HCT116 (cell line): Measurements from ENCODE around the gene NCBP3. TPM values are rescaled to one million over a fixed set of nuclear protein-coding genes. Genes with fewer than 3 reads are reported as not detected.

Experiments used
- ATAC-seq: fragments of 200-7000 bp; cut with Tn5 transposase; 2 replicates; pipeline ENCODE4 v1.9.1; 2020; ENCODE audit warnings: mild to moderate bottlenecking, moderate library complexity
- BruUV-seq: library from RNA; stranded (reverse); fragments of 400-500 nt; replicated peaks from 2 replicates; lab custom pipeline; 2021; lab: Mats Ljungman, UMichigan
- CTCF ChIA-PET: fragments of 300-600 bp; sonication (Branson Sonifier 250); formaldehyde crosslinking; loops from one replicate; lab custom pipeline; 2021; ENCODE audit warnings: antibody characterized with exemption; lab: Charles Lee
- POLR2A ChIA-PET: fragments of 300-600, 350-600 bp; sonication (Branson Sonifier 250); formaldehyde crosslinking; loops from one replicate; lab custom pipeline; 2021; ENCODE audit warnings: antibody characterized with exemption; lab: Charles Lee
- RAD21 ChIA-PET, 2 experiments: fragments of 300-600 bp; sonication (Branson Sonifier 250); formaldehyde crosslinking; loops; one replicate each; lab custom pipeline; 2023; ENCODE audit warnings: low total read pairs in 2 of 2; ENCODE audit not compliant: uncharacterized antibody in 2 of 2, unreplicated experiment in 2 of 2, low non-redundant PET in 1 of 2; lab: Charles Lee
- DNase-seq: peaks from one replicate; pipeline ENCODE4 v3.0.0-alpha.2; 2010; ENCODE audit warnings: low read depth, low spot score
- H2AFZ ChIP-seq: fragments of 200-600 bp; shearing (Covaris generic), sonication (generic); 2 replicates; pipeline ENCODE4 v1.6.1; 2017; ENCODE audit warnings: low read depth, mixed run types, mixed read lengths, antibody characterized with exemption, low read length; ENCODE audit not compliant: poor library complexity, severe bottlenecking
- H3K27ac ChIP-seq: 2 replicates; pipeline ENCODE4 v1.5.1; 2012; ENCODE audit warnings: low read depth, low read length
- H3K27me3 ChIP-seq: fragments of 200-600 bp; sonication (generic); 2 replicates; pipeline ENCODE4 v1.6.1; 2016; ENCODE audit warnings: mixed run types, low read length, mixed read lengths; ENCODE audit not compliant: insufficient read depth
- H3K36me3 ChIP-seq, 2 experiments: fragments of 200-500 bp in 1 of 2; fragments of 200-600 bp in 1 of 2; sonication (Bioruptor generic) in 1 of 2; sonication (generic) in 1 of 2; 2 replicates each; pipeline versions ENCODE4 v1.5.1 to v1.6.1; 2014 to 2016; ENCODE audit warnings: low read length in 2 of 2, inconsistent platforms in 1 of 2, mixed read lengths in 1 of 2, mixed run types in 1 of 2; ENCODE audit not compliant: insufficient read depth in 2 of 2, control insufficient read depth in 1 of 2
- H3K4me1 ChIP-seq, 2 experiments: fragments of 200-600 bp in 1 of 2; sonication (generic) in 1 of 2; 2 replicates each; pipeline versions ENCODE4 v1.5.1 to v1.6.1; 2012 to 2017; ENCODE audit warnings: low read length in 2 of 2, inconsistent platforms in 1 of 2, mild to moderate bottlenecking in 1 of 2, mixed read lengths in 1 of 2, mixed run types in 1 of 2, moderate library complexity in 1 of 2; ENCODE audit not compliant: insufficient read depth in 2 of 2, control insufficient read depth in 1 of 2
- H3K4me2 ChIP-seq: fragments of 200-600 bp; sonication (generic); 2 replicates; pipeline ENCODE4 v1.6.1; 2017; ENCODE audit warnings: mixed run types, low read length, mixed read lengths
- H3K4me3 ChIP-seq, 2 experiments: fragments of 200-600 bp in 1 of 2; sonication (generic) in 1 of 2; replicated peaks in 1 of 2; 2 replicates each; pipeline ENCODE4 v1.5.1; 2011 to 2016; ENCODE audit warnings: low read length in 2 of 2, control low read depth in 1 of 2, low read depth in 1 of 2, mild to moderate bottlenecking in 1 of 2, mixed read lengths in 1 of 2, mixed run types in 1 of 2
- H3K79me2 ChIP-seq: fragments of 200-600 bp; sonication (generic); 2 replicates; pipeline ENCODE4 v1.6.1; 2017; ENCODE audit warnings: mild to moderate bottlenecking, mixed run types, low read length, moderate library complexity, mixed read lengths; ENCODE audit not compliant: insufficient read depth
- H3K9ac ChIP-seq: fragments of 200-600 bp; sonication (generic); 2 replicates; pipeline ENCODE4 v1.6.1; 2016; ENCODE audit warnings: low read length, mixed read lengths
- H3K9me2 ChIP-seq: fragments of 200-600 bp; sonication (generic), shearing (Covaris generic); 2 replicates; pipeline ENCODE4 v1.6.1; 2017; ENCODE audit warnings: mixed run types, mild to moderate bottlenecking, moderate library complexity; ENCODE audit not compliant: insufficient read depth
- H3K9me3 ChIP-seq, 2 experiments: fragments of 200-500 bp in 1 of 2; fragments of 200-600 bp in 1 of 2; sonication (Bioruptor generic) in 1 of 2; sonication (generic) in 1 of 2; 2 replicates each; pipeline ENCODE4 v1.6.1; 2014 to 2017; ENCODE audit warnings: low read length in 2 of 2, mixed read lengths in 2 of 2, inconsistent platforms in 1 of 2, low read depth in 1 of 2, mild to moderate bottlenecking in 1 of 2, mixed run types in 1 of 2, moderate library complexity in 1 of 2; ENCODE audit not compliant: control insufficient read depth in 1 of 2, insufficient read depth in 1 of 2
- H4K20me1 ChIP-seq: fragments of 200-600 bp; sonication (generic), shearing (Covaris generic); 2 replicates; pipeline ENCODE4 v1.6.1; 2017; ENCODE audit warnings: mixed run types, mild to moderate bottlenecking, moderate library complexity; ENCODE audit not compliant: insufficient read depth
- CBX3 ChIP-seq: IDR thresholded peaks from 2 replicates; pipeline ENCODE4 v1.6.1; 2012; ENCODE audit warnings: low read depth
- ELF1 ChIP-seq: IDR thresholded peaks from 2 replicates; pipeline ENCODE4 v1.6.1; 2012; ENCODE audit warnings: low read depth, borderline replicate concordance
- EZH2 ChIP-seq: fragments of 200-600 bp; sonication (generic); IDR thresholded peaks from 2 replicates; pipeline ENCODE4 v1.6.1; 2017; ENCODE audit warnings: antibody characterized with exemption, mixed run types
- EZH2phosphoT487 ChIP-seq: fragments of 200-600 bp; IDR thresholded peaks from 2 replicates; pipeline ENCODE4 v1.6.1; 2018; ENCODE audit warnings: antibody characterized with exemption, borderline replicate concordance
- FOSL1 ChIP-seq: IDR thresholded peaks from 2 replicates; pipeline ENCODE4 v1.6.1; 2012; ENCODE audit warnings: low read depth
- POLR2A ChIP-seq: IDR thresholded peaks from 2 replicates; pipeline ENCODE4 v1.7.0; 2011; ENCODE audit warnings: borderline replicate concordance; ENCODE audit not compliant: insufficient read depth, insufficient read length; ENCODE audit errors: extremely low read depth
- POLR2AphosphoS5 ChIP-seq: IDR thresholded peaks from 2 replicates; pipeline ENCODE4 v1.6.1; 2011; ENCODE audit warnings: mild to moderate bottlenecking, low read depth, low read length, moderate library complexity
- RAD21 ChIP-seq: IDR thresholded peaks from 2 replicates; pipeline ENCODE4 v1.6.1; 2012; ENCODE audit warnings: low read depth, mild to moderate bottlenecking
- SIN3A ChIP-seq: IDR thresholded peaks from 2 replicates; pipeline ENCODE4 v1.6.1; 2012; ENCODE audit warnings: low read depth
- SP1 ChIP-seq: IDR thresholded peaks from 2 replicates; pipeline ENCODE4 v1.6.1; 2012; ENCODE audit warnings: low read depth
- TCF7L2 ChIP-seq: IDR thresholded peaks from 2 replicates; pipeline ENCODE4 v1.7.0; 2011; ENCODE audit warnings: borderline replicate concordance, inconsistent platforms; ENCODE audit not compliant: insufficient read depth, insufficient read length; ENCODE audit errors: extremely low read depth
- YY1 ChIP-seq: IDR thresholded peaks from 2 replicates; pipeline ENCODE4 v1.6.1; 2011; ENCODE audit warnings: low read length, low read depth, moderate library complexity, mild to moderate bottlenecking; ENCODE audit not compliant: insufficient replicate concordance; ENCODE audit errors: extremely low read depth
- ZFX ChIP-seq: fragments of 450-650 bp; IDR thresholded peaks from 2 replicates; pipeline ENCODE4 v1.6.1; 2017
- ZNF274 ChIP-seq: fragments of 200-500 bp; sonication (Bioruptor generic); IDR thresholded peaks from 2 replicates; pipeline ENCODE4 v1.6.1; 2014; ENCODE audit warnings: mild to moderate bottlenecking, low read depth, low read length, inconsistent platforms
- intact Hi-C: fragments of 100-400 bp; cut with micrococcal nuclease; formaldehyde crosslinking; loops from 2 replicates; pipeline ENCODE4 v1.10.0; 2022
- total RNA-seq: library from RNA; stranded (reverse); gene quantifications from one replicate; pipeline ENCODE4 v1.2.1, GENCODE V29; 2021; ENCODE audit not compliant: unreplicated experiment
- TF ChIP-seq, protein P1 (sequence below), 3 experiments: fragments of 200-600 bp in 1 of 3; sonication (generic) in 1 of 3; IDR thresholded peaks in 2 of 3; conservative IDR thresholded peaks in 1 of 3; 2 replicates each; pipeline ENCODE4 v1.5.1; 2012 to 2017; ENCODE audit warnings: low read depth in 2 of 3, low read length in 2 of 3, antibody characterized with exemption in 1 of 3, borderline replicate concordance in 1 of 3, control low read depth in 1 of 3, mild to moderate bottlenecking in 1 of 3, mixed read lengths in 1 of 3, mixed run types in 1 of 3, moderate library complexity in 1 of 3; ENCODE audit not compliant: insufficient read depth in 1 of 3
- TF ChIP-seq, protein P2 (sequence below): IDR thresholded peaks from 2 replicates; pipeline ENCODE4 v1.6.1; 2012
- TF ChIP-seq, protein P3 (sequence below): IDR thresholded peaks from 2 replicates; pipeline ENCODE4 v1.6.1; 2012
- TF ChIP-seq, protein P4 (sequence below): IDR thresholded peaks from 2 replicates; pipeline ENCODE4 v1.6.1; 2011; ENCODE audit warnings: mild to moderate bottlenecking, low read length, moderate library complexity; ENCODE audit not compliant: insufficient replicate concordance; ENCODE audit errors: extremely low read depth

Gene NCBP3
- total RNA-seq, 1 experiment from 2014 or later, result 46.5 TPM

DNA sequence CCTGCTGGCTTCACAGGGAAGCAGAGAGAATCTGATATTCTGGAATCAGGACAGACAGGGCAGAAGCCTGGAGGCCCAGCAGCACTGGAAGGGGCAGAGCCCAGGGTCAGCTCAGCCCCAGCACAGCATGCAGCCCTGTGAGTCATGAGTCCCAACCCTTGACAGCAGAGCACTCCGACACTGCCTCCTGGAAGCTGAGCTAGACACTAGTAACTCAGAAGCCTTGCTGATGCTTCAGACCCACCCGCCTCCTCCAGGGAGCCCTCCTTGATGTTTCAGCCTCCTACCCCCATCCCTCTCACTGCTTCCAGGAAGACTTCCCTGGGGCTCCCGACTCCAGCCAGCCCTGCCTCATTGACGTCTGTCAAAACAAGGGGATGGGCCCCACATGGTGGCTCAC is 39.9 kb upstream of the NCBP3 start:
- Histone ChIP-seq H3K4me1 (peaks cover 49 to 56% of the 10 kb centered on the region in 2 experiments), H3K9ac (peak overlapping the region; percentile 20; the same call in 1 of the 2 replicates), H3K27ac (peak overlapping the region; percentile 22; the same call in 1 of the 2 replicates), H2AFZ (no peak overlapping the region), H3K36me3 (peaks cover 4 to 13% of the 10 kb centered on the region in 2 experiments; a peak in 2 of 4 replicates), H3K79me2 (peaks cover 16% of the 10 kb centered on the region; the same call in 1 of the 2 replicates), H3K9me3 (no peaks in the 10 kb centered on the region), H3K9me2 (no peaks in the 10 kb centered on the region), H3K4me3 (no peak overlapping the region), H4K20me1 (no peaks in the 10 kb centered on the region), H3K27me3 (no peaks in the 10 kb centered on the region), H3K4me2 (peak overlapping the region; percentile 61)
- ChIA-PET POLR2A (no interaction called here), CTCF (interaction anchor here (0.8 kb wide), 1 partner anchor 28 kb away, joined by 3 read pairs; no protein-coding TSS in a partner anchor), RAD21 (interaction anchor here in 1 of 2 experiments (0.6 kb wide), 1 partner anchor 116 kb away, joined by 3 read pairs; no protein-coding TSS in a partner anchor)
- intact Hi-C loops, result no loop called here
- ATAC-seq, result peak; percentile 56
- TF ChIP-seq, protein P1, sequence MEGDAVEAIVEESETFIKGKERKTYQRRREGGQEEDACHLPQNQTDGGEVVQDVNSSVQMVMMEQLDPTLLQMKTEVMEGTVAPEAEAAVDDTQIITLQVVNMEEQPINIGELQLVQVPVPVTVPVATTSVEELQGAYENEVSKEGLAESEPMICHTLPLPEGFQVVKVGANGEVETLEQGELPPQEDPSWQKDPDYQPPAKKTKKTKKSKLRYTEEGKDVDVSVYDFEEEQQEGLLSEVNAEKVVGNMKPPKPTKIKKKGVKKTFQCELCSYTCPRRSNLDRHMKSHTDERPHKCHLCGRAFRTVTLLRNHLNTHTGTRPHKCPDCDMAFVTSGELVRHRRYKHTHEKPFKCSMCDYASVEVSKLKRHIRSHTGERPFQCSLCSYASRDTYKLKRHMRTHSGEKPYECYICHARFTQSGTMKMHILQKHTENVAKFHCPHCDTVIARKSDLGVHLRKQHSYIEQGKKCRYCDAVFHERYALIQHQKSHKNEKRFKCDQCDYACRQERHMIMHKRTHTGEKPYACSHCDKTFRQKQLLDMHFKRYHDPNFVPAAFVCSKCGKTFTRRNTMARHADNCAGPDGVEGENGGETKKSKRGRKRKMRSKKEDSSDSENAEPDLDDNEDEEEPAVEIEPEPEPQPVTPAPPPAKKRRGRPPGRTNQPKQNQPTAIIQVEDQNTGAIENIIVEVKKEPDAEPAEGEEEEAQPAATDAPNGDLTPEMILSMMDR (IDR thresholded peaks at IDR 0.05 in 2 of 3, conservative IDR thresholded peaks at IDR 0.05 in 1 of 3; ENCODE audit: borderline replicate concordance in 1 of 3, insufficient read depth in 1 of 3, low read depth in 2 of 3, low read length in 2 of 3), result no peak
- no peak for TF ChIP-seq YY1
- no peak for TF ChIP-seq CBX3
- no peak for TF ChIP-seq FOSL1
- TF ChIP-seq TCF7L2, result no peak
- no peak for TF ChIP-seq SP1
- no peak for TF ChIP-seq EZH2
- TF ChIP-seq EZH2phosphoT487, result no peak
- TF ChIP-seq ELF1, result no peak
- TF ChIP-seq ZFX, result no peak
- TF ChIP-seq, protein P2, sequence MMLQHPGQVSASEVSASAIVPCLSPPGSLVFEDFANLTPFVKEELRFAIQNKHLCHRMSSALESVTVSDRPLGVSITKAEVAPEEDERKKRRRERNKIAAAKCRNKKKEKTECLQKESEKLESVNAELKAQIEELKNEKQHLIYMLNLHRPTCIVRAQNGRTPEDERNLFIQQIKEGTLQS, result no peak
- TF ChIP-seq POLR2AphosphoS5, result no peak
- no peak for TF ChIP-seq ZNF274
- no peak for TF ChIP-seq SIN3A
- TF ChIP-seq, protein P3, sequence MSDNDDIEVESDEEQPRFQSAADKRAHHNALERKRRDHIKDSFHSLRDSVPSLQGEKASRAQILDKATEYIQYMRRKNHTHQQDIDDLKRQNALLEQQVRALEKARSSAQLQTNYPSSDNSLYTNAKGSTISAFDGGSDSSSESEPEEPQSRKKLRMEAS, result no peak
- TF ChIP-seq POLR2A, result no peak
- TF ChIP-seq, protein P4, sequence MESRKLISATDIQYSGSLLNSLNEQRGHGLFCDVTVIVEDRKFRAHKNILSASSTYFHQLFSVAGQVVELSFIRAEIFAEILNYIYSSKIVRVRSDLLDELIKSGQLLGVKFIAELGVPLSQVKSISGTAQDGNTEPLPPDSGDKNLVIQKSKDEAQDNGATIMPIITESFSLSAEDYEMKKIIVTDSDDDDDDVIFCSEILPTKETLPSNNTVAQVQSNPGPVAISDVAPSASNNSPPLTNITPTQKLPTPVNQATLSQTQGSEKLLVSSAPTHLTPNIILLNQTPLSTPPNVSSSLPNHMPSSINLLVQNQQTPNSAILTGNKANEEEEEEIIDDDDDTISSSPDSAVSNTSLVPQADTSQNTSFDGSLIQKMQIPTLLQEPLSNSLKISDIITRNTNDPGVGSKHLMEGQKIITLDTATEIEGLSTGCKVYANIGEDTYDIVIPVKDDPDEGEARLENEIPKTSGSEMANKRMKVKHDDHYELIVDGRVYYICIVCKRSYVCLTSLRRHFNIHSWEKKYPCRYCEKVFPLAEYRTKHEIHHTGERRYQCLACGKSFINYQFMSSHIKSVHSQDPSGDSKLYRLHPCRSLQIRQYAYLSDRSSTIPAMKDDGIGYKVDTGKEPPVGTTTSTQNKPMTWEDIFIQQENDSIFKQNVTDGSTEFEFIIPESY, result no peak
- TF ChIP-seq RAD21, result no peak
- BruUV-seq, result no TSS peak
- DNase-seq, result no peak
